Activated gamma-delta T cell (primary cell): ENCODE measurements around the gene GRIK4.

Experiments used
- DNase-seq: peaks from one replicate; lab custom pipeline; 2025; lab: John Stamatoyannopoulos, UW

Gene GRIK4

GRCh38 chr11:120547811-120548681 is 36.5 kb downstream of the GRIK4 start:
- no peak for DNase-seq

- DNase-seq: no peak
Observed at GRCh38 chr11:120548682-120549209, 37.2 kb downstream of the GRIK4 start.

- no peak for DNase-seq
Observed at GRCh38 chr11:120549346-120549745, 37.8 kb downstream of the GRIK4 start.

GRCh38 chr11:120550007-120550406 is 38.5 kb downstream of the GRIK4 start:
- DNase-seq: no peak

- DNase-seq: no peak
Observed at GRCh38 chr11:120551191-120551590, 39.6 kb downstream of the GRIK4 start.

- no peak for DNase-seq
Observed at GRCh38 chr11:120554766-120555432, 43.4 kb downstream of the GRIK4 start.

- DNase-seq: no peak
Observed at GRCh38 chr11:120555433-120555773, 43.9 kb downstream of the GRIK4 start.

GRCh38 chr11:120556797-120557196 is 45.2 kb downstream of the GRIK4 start:
- DNase-seq: no peak

GRCh38 chr11:120558744-120559431 is 47.3 kb downstream of the GRIK4 start:
- no peak for DNase-seq

- no peak for DNase-seq
Observed at GRCh38 chr11:120561286-120561685, 49.7 kb downstream of the GRIK4 start.

- DNase-seq: no peak
Observed at GRCh38 chr11:120562806-120563425, 51.4 kb downstream of the GRIK4 start.

GRCh38 chr11:120563703-120564572 is 52.4 kb downstream of the GRIK4 start:
- DNase-seq: no peak

- DNase-seq: no peak
Observed at GRCh38 chr11:120564573-120565311, 53.2 kb downstream of the GRIK4 start.

GRCh38 chr11:120565466-120566155 is 54.1 kb downstream of the GRIK4 start:
- no peak for DNase-seq

- DNase-seq: no peak
Observed at GRCh38 chr11:120566176-120566575, 54.6 kb downstream of the GRIK4 start.

- DNase-seq: no peak
Observed at GRCh38 chr11:120568572-120569307, 57.2 kb downstream of the GRIK4 start.

- no peak for DNase-seq
Observed at GRCh38 chr11:120569861-120570260, 58.3 kb downstream of the GRIK4 start.

- DNase-seq: no peak
Observed at GRCh38 chr11:120571476-120571875, 59.9 kb downstream of the GRIK4 start.

- DNase-seq: no peak
Observed at GRCh38 chr11:120573756-120574354, 62.3 kb downstream of the GRIK4 start.
